GM19328 (cell line): ENCODE results near the gene SFMBT2.
A peak's percentile ranks its signal among the peaks of the same experiment; 100 is the strongest.

ENCODE experiments used
- ATAC-seq: cut with Tn5 transposase; IDR thresholded peaks from one replicate; pipeline ENCODE4 v1.9.1; 2021; ENCODE audit warnings: mild to moderate bottlenecking, moderate library complexity; ENCODE audit not compliant: unreplicated experiment

The SFMBT2 gene

GRCh38 chr10:7159517-7159916, 251.3 kb downstream of the SFMBT2 start:
- no peak for ATAC-seq

- no peak for ATAC-seq
These were observed 253.7 kb downstream of the SFMBT2 start for GRCh38 chr10:7157091-7157490.

GRCh38 chr10:7153750-7154149, 257.1 kb downstream of the SFMBT2 start:
- ATAC-seq: no peak

GRCh38 chr10:7152982-7153381, 257.9 kb downstream of the SFMBT2 start:
- ATAC-seq: no peak

- ATAC-seq: no peak
These were observed 258.5 kb downstream of the SFMBT2 start for GRCh38 chr10:7152341-7152740.

- no peak for ATAC-seq
These were observed 259.3 kb downstream of the SFMBT2 start for GRCh38 chr10:7151538-7151937.

GRCh38 chr10:7150349-7150748, 260.5 kb downstream of the SFMBT2 start:
- no peak for ATAC-seq

GRCh38 chr10:7146189-7146588, 264.6 kb downstream of the SFMBT2 start:
- ATAC-seq: no peak

GRCh38 chr10:7136016-7136415, 274.8 kb downstream of the SFMBT2 start:
- ATAC-seq: no peak

- ATAC-seq: no peak
These were observed 275.6 kb downstream of the SFMBT2 start for GRCh38 chr10:7135188-7135587.

GRCh38 chr10:7134448-7134847, 276.4 kb downstream of the SFMBT2 start:
- ATAC-seq: no peak

GRCh38 chr10:7133958-7134357, 276.9 kb downstream of the SFMBT2 start:
- no peak for ATAC-seq

GRCh38 chr10:7133278-7133677, 277.6 kb downstream of the SFMBT2 start:
- no peak for ATAC-seq

- no peak for ATAC-seq
These were observed 280.5 kb downstream of the SFMBT2 start for GRCh38 chr10:7130191-7130911.

- no peak for ATAC-seq
These were observed 287.1 kb downstream of the SFMBT2 start for GRCh38 chr10:7123774-7124173.

- ATAC-seq: no peak
These were observed 288.3 kb downstream of the SFMBT2 start for GRCh38 chr10:7122561-7122960.

- ATAC-seq: peak; percentile 70
These were observed 289.6 kb downstream of the SFMBT2 start for GRCh38 chr10:7121154-7121797.

- no peak for ATAC-seq
These were observed 291.4 kb downstream of the SFMBT2 start for GRCh38 chr10:7119325-7120015.

GRCh38 chr10:7117806-7118674, 292.8 kb downstream of the SFMBT2 start:
- no peak for ATAC-seq

- ATAC-seq: no peak
These were observed 293.5 kb downstream of the SFMBT2 start for GRCh38 chr10:7117177-7117799.

- ATAC-seq: no peak
These were observed 299.3 kb downstream of the SFMBT2 start for GRCh38 chr10:7111561-7111960.
